ENCODE results near the gene C2orf15.
"Not testable (repeated sequence)": the region's sequence is repeated elsewhere in the genome, so short reads cannot be mapped to it uniquely, and the experiment has no call there.

C2orf15 gene

GRCh38 chr2:99190548-99190947, 49.0 kb downstream of the C2orf15 start:
- no peak overlapping the region for H3K27ac Mint-ChIP-seq
- H3K4me1 Mint-ChIP-seq = no peaks in the 10 kb centered on the region
- H3K36me3 Mint-ChIP-seq = peaks cover 57% of the 10 kb centered on the region
- H3K4me3 Mint-ChIP-seq = no peak overlapping the region
- no peak for ATAC-seq
- H3K9me3 Mint-ChIP-seq = peaks cover 6% of the 10 kb centered on the region
- no peaks in the 10 kb centered on the region for H3K27me3 Mint-ChIP-seq

GRCh38 chr2:99192364-99192763, 50.9 kb downstream of the C2orf15 start:
- not testable (repeated sequence) for ATAC-seq, H3K27ac Mint-ChIP-seq, H3K27me3 Mint-ChIP-seq, H3K4me3 Mint-ChIP-seq, H3K9me3 Mint-ChIP-seq, H3K4me1 Mint-ChIP-seq
- peaks cover 60% of the 10 kb centered on the region for H3K36me3 Mint-ChIP-seq

GRCh38 chr2:99198103-99198841, 56.8 kb downstream of the C2orf15 start:
- Mint-ChIP-seq H3K36me3 (peaks cover 26% of the 10 kb centered on the region), H3K27ac (no peak overlapping the region)
- no peak for ATAC-seq

GRCh38 chr2:99200076-99200800, 58.7 kb downstream of the C2orf15 start:
- Mint-ChIP-seq H3K4me1 (no peaks in the 10 kb centered on the region), H3K27me3 (no peaks in the 10 kb centered on the region), H3K4me3 (no peak overlapping the region), H3K36me3 (peaks cover 20% of the 10 kb centered on the region), H3K27ac (no peak overlapping the region), H3K9me3 (no peaks in the 10 kb centered on the region)
- no peak for ATAC-seq

More at GRCh38 chr2:99198103-99198841, 56.8 kb downstream of the C2orf15 start:
- Mint-ChIP-seq H3K4me1 (no peaks in the 10 kb centered on the region), H3K9me3 (no peaks in the 10 kb centered on the region), H3K27me3 (no peaks in the 10 kb centered on the region), H3K4me3 (no peak overlapping the region)

All from stimulated activated memory B cell treated with anti-CD40 and anti-IgM and Interleukin-4, amounts not matched to agents 10 μg/mL and 1 μg/mL and 100 μg/mL, for 72 hours (primary cell).